Activated naive CD4-positive, alpha-beta T cell treated with anti-CD3 and anti-CD28 coated beads, Interleukin-2, amount 50 U/mL, for 24 hours (primary cell): ENCODE measurements around the gene TEDC1.
A peak's percentile ranks its signal among the peaks of the same experiment; 100 is the strongest.

Source experiments
- H3K27ac Mint-ChIP-seq: one replicate; pipeline ENCODE4 v1.8.0; 2021; ENCODE audit warnings: mild to moderate bottlenecking, mixed read lengths
- H3K27me3 Mint-ChIP-seq: one replicate; pipeline ENCODE4 v1.8.0; 2021; ENCODE audit warnings: mixed read lengths
- H3K36me3 Mint-ChIP-seq: one replicate; pipeline ENCODE4 v1.8.0; 2021; ENCODE audit warnings: mixed read lengths
- H3K4me1 Mint-ChIP-seq: one replicate; pipeline ENCODE4 v1.8.0; 2021; ENCODE audit warnings: mixed read lengths
- H3K4me3 Mint-ChIP-seq: one replicate; pipeline ENCODE4 v1.8.0; 2021; ENCODE audit warnings: mild to moderate bottlenecking, mixed read lengths
- H3K9me3 Mint-ChIP-seq: one replicate; pipeline ENCODE4 v1.8.0; 2021; ENCODE audit warnings: mixed read lengths

TEDC1 gene

GRCh38 chr14:105486974-105487448 is 4.0 kb upstream of the TEDC1 start:
- Mint-ChIP-seq H3K27ac (no peak overlapping the region), H3K4me3 (peak overlapping the region; percentile 76), H3K36me3 (no peaks in the 10 kb centered on the region), H3K4me1 (peaks cover 60% of the 10 kb centered on the region), H3K27me3 (no peaks in the 10 kb centered on the region), H3K9me3 (no peaks in the 10 kb centered on the region)

- Mint-ChIP-seq H3K36me3 (no peaks in the 10 kb centered on the region), H3K4me3 (peak overlapping the region; percentile 80), H3K9me3 (no peaks in the 10 kb centered on the region), H3K27ac (peak overlapping the region; percentile 35), H3K4me1 (peaks cover 55% of the 10 kb centered on the region), H3K27me3 (no peaks in the 10 kb centered on the region)
Measured at GRCh38 chr14:105487449-105487985, 3.5 kb upstream of the TEDC1 start.

- Mint-ChIP-seq H3K9me3 (no peaks in the 10 kb centered on the region), H3K27me3 (no peaks in the 10 kb centered on the region), H3K36me3 (no peaks in the 10 kb centered on the region), H3K27ac (peak overlapping the region; percentile 35), H3K4me1 (peaks cover 48% of the 10 kb centered on the region), H3K4me3 (peak overlapping the region; percentile 80)
Measured at GRCh38 chr14:105487986-105488777, 2.9 kb upstream of the TEDC1 start.

DNA sequence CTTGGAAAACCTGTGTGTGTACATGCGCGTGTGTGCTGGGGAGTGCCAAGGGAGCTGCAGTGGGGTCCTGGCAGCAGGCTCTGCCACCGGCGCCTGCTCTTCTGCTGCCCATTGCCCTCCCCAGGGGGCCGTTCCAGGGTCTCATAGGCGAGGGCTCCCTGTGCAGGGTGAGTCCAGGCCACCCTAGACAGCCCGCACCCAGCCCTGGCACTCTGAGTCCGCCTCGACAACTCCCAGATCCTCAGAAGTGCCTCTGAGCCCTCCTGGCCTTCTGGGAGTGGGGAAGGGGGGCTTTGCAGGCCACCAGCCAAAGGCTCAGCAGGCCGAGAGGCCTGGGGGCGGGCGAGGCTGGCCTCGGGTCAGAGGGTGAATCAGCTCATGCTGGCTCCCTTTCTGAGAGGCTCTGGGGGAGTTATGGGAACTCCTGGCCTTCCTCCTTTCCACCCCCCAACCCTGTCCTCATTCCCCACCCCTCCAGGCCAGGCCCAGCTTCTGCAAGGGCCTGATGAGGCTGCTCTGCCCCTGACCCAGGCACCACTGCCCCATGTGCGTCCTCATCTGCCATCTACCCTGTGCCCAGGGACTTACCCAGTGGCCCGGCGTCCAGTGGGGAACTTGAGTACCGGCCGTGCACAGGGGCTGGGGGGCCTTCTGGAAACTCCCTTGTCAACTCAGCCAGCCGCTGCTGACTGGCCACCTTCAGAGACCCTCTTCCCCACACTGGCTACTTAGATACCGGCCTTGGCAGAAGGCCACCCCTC is 2.1 kb upstream of the TEDC1 start:
- H3K27ac Mint-ChIP-seq = no peak overlapping the region
- H3K4me1 Mint-ChIP-seq = peaks cover 47% of the 10 kb centered on the region
- H3K27me3 Mint-ChIP-seq = no peaks in the 10 kb centered on the region
- H3K4me3 Mint-ChIP-seq = peak overlapping the region; percentile 77
- no peaks in the 10 kb centered on the region for H3K36me3 Mint-ChIP-seq
- H3K9me3 Mint-ChIP-seq = no peaks in the 10 kb centered on the region

DNA sequence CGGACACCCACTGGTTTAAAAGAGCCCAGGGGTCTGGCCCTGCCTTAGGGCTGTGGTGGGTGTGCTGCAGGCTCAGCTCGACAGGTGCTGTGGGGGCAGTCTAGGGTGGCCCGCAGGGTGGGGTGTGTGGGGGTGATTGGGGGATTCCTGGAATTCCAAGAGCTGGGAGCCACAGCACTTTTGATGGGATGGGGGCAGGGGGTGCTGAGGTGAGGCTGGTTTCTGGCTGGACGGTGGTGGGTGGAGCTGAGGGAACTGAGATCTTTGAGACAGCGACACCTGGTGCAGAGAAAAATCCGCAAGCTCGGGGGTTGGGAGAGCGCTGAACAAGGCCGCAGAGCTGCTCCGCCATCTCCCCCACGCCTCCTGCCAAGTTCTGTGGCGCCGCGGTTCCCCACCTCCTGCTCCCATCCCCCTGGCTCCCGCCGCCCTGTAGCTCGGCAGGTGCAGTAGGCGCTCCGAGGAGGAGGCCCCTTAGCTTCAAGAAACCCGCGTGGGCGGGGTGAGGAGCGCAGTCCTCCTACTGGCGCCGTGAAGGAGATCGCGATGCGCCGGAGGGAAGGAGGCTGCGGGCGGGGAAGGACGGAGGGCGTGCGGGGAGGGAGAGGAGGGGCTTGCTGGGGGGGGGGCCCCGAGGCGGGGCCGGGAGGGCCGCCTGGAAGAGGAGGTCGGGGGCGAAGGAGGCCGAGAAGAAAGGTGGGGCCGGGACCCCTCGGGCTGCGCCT is 1.3 kb upstream of the TEDC1 start:
- H3K4me1 Mint-ChIP-seq = peaks cover 39% of the 10 kb centered on the region
- peak overlapping the region; percentile 39 for H3K27ac Mint-ChIP-seq
- no peaks in the 10 kb centered on the region for H3K9me3 Mint-ChIP-seq
- no peaks in the 10 kb centered on the region for H3K36me3 Mint-ChIP-seq
- H3K4me3 Mint-ChIP-seq = peak overlapping the region; percentile 77
- H3K27me3 Mint-ChIP-seq = no peaks in the 10 kb centered on the region

- H3K4me3 Mint-ChIP-seq = no peak overlapping the region
- no peak overlapping the region for H3K27ac Mint-ChIP-seq
- no peaks in the 10 kb centered on the region for H3K9me3 Mint-ChIP-seq
- no peaks in the 10 kb centered on the region for H3K27me3 Mint-ChIP-seq
- no peaks in the 10 kb centered on the region for H3K36me3 Mint-ChIP-seq
- H3K4me1 Mint-ChIP-seq = peaks cover 34% of the 10 kb centered on the region
Measured at GRCh38 chr14:105490267-105490571, 827 bp upstream of the TEDC1 start.

GRCh38 chr14:105491366-105491973 is 424 bp downstream of the TEDC1 start:
- H3K27me3 Mint-ChIP-seq = no peaks in the 10 kb centered on the region
- H3K9me3 Mint-ChIP-seq = no peaks in the 10 kb centered on the region
- H3K4me1 Mint-ChIP-seq = peaks cover 26% of the 10 kb centered on the region
- H3K4me3 Mint-ChIP-seq = peak overlapping the region; percentile 90
- H3K36me3 Mint-ChIP-seq = no peaks in the 10 kb centered on the region
- H3K27ac Mint-ChIP-seq = peak overlapping the region; percentile 89

DNA sequence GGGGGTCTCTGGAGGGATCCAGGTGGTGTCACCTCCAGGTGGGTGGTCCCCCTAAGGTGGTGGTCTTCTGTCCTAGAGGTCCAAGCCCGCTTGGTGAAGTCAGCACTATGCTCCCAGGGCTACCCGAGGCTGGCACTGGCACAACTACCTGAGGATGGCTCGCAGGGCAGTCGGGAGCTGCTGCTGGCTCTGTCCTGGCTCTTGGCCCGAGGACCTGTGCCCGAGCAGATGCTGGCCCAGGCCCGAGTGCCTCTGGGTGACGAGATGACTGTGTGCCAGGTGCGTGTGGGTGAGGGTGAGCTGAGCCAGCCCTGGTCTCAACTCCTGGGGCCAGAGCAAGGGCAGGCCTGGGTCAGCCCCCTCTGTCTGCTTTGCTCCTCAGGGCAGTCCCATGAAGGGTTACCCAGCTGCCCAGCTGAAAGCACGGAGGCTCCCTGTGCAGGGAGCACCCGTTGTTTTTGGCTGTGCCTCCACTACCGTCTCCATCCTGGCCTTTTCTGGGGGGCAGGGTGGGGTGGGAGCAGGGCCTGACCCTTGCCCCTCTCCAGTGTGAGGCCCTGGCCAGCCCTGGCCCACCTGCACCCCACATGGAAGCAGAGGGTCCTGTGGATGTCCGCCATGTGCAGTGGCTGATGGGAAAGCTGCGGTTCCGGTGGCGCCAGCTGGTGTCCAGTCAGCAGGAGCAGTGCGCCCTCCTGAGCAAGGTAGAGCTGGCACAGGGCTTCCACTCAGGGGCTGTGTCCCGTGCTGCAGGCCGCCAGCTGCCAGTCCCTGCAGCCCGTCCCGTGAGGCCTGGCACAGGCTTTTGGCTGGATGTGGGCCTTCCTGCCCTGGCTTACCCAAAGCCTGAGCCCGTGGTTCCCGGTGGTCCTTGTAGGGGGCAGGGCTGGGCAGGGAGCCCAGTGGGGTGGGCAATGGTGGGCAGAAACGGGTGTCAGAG is 1.3 kb downstream of the TEDC1 start:
- Mint-ChIP-seq H3K4me3 (peak overlapping the region; percentile 90), H3K36me3 (no peaks in the 10 kb centered on the region), H3K27ac (no peak overlapping the region), H3K27me3 (no peaks in the 10 kb centered on the region), H3K4me1 (peaks cover 22% of the 10 kb centered on the region), H3K9me3 (no peaks in the 10 kb centered on the region)

DNA sequence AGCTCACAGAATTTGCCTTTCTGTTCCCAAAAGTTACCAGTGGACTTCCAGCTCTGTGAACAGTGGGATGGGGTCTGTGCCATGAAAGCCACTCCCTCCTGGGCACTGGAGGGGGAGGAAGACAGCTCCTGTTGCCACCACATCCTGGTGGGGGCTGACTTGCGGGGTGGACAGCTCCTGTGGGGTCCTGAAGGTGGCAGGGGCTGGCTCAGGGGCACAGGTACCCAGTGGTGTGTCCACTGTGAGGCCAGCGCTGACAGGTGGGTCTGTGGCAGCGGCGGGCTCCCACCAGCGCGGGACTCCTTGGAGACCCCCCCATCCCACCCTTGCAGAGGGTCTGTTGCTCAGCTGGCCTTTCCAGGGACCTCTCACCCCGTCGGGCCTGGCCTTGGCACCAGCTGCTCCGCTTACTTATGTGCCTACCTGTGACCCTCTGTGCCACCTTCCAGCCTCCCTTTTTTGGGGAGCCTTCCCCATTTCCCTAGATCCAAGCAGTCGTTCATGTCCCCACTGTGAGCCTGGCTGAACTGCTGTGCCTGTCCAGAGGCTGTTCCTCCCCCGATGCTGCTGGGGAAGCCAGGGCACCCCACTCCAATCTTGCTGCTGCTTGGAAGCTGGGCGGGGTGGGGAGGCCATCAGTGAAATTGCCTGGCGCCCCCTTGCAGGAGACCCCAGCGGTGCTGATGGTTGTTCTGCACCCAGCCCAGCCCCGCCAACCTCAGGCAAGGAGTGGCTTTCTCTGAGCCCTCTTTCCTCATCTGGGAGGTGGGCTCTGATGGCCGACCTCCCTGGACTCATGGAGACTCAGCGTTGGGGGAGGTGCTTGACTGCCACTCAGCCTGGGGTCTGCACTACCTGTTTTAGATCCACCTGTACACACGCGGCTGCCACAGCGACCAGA is 2.2 kb downstream of the TEDC1 start:
- Mint-ChIP-seq H3K9me3 (no peaks in the 10 kb centered on the region), H3K36me3 (no peaks in the 10 kb centered on the region), H3K27me3 (no peaks in the 10 kb centered on the region), H3K4me1 (peaks cover 18% of the 10 kb centered on the region), H3K27ac (no peak overlapping the region), H3K4me3 (peak overlapping the region; percentile 39)

DNA sequence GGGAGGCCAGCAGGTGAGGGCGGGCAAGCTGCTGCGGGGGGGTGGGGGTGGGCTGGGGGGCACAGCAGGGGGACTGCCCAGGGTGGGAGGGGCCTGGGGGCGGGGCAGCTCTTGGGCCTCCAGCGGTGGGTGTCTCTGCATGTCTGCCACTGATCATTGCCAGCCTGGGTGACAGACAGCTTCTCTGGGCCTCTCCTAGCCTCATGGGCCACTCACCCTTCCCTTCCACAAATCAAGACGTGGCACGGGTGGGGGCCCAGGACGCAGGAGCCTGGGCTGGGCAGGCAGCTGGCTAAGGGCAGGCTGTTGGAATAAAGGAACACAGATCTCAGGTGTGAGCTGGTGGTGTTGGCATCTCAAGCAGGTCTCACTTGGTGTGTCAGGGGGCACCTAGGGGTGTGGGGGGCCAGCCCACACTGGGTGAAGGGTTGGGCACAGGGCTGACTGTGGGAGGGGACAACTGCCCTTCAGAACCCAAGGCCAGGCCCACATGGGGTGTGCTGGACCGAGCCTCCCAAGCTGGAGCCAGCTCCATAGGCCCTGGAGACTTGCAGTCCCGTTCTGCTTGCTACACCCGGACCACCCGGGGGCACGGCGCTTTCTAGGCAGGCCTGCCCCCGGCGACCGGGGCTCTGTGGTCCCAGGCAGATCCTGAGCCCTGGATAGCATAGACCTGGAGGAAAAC is 3.0 kb downstream of the TEDC1 start:
- H3K27me3 Mint-ChIP-seq = no peaks in the 10 kb centered on the region

GRCh38 chr14:105494606-105494929 is 3.5 kb downstream of the TEDC1 start:
- H3K36me3 Mint-ChIP-seq = no peaks in the 10 kb centered on the region
- no peak overlapping the region for H3K4me3 Mint-ChIP-seq
- H3K9me3 Mint-ChIP-seq = no peaks in the 10 kb centered on the region
- no peak overlapping the region for H3K27ac Mint-ChIP-seq
- no peaks in the 10 kb centered on the region for H3K27me3 Mint-ChIP-seq
- peaks cover 5% of the 10 kb centered on the region for H3K4me1 Mint-ChIP-seq

More for the DNA sequence above, 3.0 kb downstream of the TEDC1 start:
- no peaks in the 10 kb centered on the region for H3K36me3 Mint-ChIP-seq
- no peak overlapping the region for H3K27ac Mint-ChIP-seq
- H3K9me3 Mint-ChIP-seq = no peaks in the 10 kb centered on the region
- no peak overlapping the region for H3K4me3 Mint-ChIP-seq
- H3K4me1 Mint-ChIP-seq = peaks cover 10% of the 10 kb centered on the region

- Mint-ChIP-seq H3K27me3 (no peaks in the 10 kb centered on the region), H3K27ac (no peak overlapping the region), H3K36me3 (no peaks in the 10 kb centered on the region), H3K9me3 (no peaks in the 10 kb centered on the region), H3K4me1 (peaks cover 3% of the 10 kb centered on the region), H3K4me3 (no peak overlapping the region)
Measured at GRCh38 chr14:105495101-105495989, 4.3 kb downstream of the TEDC1 start.
